ENCODE results near the gene LINC00237.

DNA sequence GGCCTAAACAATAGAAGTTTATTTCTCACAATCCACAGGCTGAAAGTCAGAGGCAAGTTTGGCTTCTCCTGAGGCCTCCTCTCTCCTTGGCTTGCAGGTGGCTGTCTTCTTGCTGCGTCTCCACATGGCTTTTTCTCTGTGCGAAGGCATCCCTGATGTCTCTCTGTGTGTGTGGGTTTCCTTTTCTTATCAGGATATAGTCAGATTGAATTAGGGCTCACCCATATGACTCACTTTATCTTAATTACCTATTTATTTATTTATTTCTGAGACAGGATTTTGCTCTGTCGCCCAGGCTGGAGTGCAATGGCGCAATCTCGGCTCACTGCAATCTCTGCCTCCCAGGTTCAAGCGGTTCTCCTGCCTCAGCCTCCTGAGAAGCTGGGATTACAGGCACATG is 30.7 kb downstream of the LINC00237 start:
- TF ChIP-seq, protein P1, sequence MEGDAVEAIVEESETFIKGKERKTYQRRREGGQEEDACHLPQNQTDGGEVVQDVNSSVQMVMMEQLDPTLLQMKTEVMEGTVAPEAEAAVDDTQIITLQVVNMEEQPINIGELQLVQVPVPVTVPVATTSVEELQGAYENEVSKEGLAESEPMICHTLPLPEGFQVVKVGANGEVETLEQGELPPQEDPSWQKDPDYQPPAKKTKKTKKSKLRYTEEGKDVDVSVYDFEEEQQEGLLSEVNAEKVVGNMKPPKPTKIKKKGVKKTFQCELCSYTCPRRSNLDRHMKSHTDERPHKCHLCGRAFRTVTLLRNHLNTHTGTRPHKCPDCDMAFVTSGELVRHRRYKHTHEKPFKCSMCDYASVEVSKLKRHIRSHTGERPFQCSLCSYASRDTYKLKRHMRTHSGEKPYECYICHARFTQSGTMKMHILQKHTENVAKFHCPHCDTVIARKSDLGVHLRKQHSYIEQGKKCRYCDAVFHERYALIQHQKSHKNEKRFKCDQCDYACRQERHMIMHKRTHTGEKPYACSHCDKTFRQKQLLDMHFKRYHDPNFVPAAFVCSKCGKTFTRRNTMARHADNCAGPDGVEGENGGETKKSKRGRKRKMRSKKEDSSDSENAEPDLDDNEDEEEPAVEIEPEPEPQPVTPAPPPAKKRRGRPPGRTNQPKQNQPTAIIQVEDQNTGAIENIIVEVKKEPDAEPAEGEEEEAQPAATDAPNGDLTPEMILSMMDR (IDR thresholded peaks at IDR 0.05): no peak
- no peak for TF ChIP-seq POLR2A (IDR thresholded peaks at IDR 0.05)

Measured in stomach (tissue), 4 donors.